Measurements from ENCODE around the gene HCN4.

The HCN4 gene

DNA sequence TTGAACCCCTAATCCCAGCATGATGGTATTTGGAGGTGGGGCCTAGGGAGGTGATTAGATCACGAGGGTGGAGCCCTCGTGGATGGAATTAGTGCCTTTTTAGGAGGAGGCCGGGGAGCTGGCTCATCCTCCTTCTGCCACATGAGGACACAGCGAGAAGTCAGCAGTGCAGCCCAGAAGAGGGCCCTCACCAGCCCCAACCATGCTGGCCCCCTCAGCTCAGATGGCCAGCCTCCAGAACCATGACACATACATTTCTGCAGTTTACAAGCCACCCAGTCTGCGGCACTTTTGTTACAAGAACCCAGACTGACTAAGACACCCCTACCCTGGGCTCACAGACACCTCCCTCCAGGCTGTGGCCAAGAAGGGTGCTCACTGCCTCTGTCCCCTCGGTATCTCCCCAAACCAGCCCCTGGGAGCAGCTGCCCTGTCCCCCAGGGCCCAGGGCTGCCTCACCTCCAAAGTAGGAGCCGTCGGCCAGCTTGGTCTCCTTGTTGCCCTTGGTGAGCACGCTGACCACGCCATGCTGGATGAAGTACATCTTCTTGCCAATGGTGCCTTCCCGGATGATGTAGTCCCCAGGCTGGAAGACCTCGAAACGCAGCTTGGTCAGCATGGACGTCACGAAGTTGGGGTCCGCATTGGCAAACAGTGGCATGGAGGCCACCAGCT is 44.1 kb downstream of the HCN4 start:
- no peak for DNase-seq
- Histone ChIP-seq H3K4me1 (no peaks in the 10 kb centered on the region), H3K9me3 (no peaks in the 10 kb centered on the region), H3K27me3 (no peaks in the 10 kb centered on the region), H3K36me3 (no peaks in the 10 kb centered on the region), H3K4me3 (ENCODE audit: low read depth, low read length) (no peak overlapping the region)
- no peak for TF ChIP-seq CTCF (IDR thresholded peaks at IDR 0.05; ENCODE audit: low read depth, low read length)

DNA sequence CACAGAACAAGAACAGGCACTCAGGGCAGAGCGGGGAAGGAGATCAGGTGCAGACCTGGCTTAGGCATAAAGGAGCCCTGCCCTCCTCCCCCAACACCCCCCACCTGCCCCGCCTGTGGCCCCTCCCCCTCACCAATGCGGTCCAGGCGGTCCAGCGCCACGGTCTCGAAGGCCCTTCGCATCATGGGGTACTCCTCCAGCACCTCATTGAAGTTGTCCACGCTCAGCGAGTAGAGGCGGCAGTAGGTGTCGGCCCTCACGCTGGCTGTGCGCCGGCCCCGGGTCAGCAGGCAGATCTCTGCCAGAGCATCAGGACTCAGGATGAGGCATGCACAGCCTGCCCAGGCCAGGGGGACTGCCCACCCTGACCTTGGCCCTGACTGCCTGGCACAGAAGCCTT is 44.8 kb downstream of the HCN4 start:
- no peaks in the 10 kb centered on the region for H3K9me3 ChIP-seq
- DNase-seq, result no peak
- no peak overlapping the region for H3K4me3 ChIP-seq (ENCODE audit: low read depth, low read length)
- TF ChIP-seq CTCF (IDR thresholded peaks at IDR 0.05; ENCODE audit: low read depth, low read length), result no peak
- peaks cover under 1% of the 10 kb centered on the region; the same call in 1 of the 2 replicates for H3K27me3 ChIP-seq
- no peaks in the 10 kb centered on the region for H3K4me1 ChIP-seq
- H3K36me3 ChIP-seq, result no peaks in the 10 kb centered on the region

- DNase-seq, result no peak
- Histone ChIP-seq H3K9me3 (no peaks in the 10 kb centered on the region), H3K4me3 (ENCODE audit: low read depth, low read length) (no peak overlapping the region), H3K27me3 (peaks cover 5% of the 10 kb centered on the region; the same call in 1 of the 2 replicates), H3K36me3 (no peaks in the 10 kb centered on the region), H3K4me1 (no peaks in the 10 kb centered on the region)
- no peak for TF ChIP-seq CTCF (IDR thresholded peaks at IDR 0.05; ENCODE audit: low read depth, low read length)
Observed at GRCh38 chr15:73323374-73323955, 45.3 kb downstream of the HCN4 start.

DNA sequence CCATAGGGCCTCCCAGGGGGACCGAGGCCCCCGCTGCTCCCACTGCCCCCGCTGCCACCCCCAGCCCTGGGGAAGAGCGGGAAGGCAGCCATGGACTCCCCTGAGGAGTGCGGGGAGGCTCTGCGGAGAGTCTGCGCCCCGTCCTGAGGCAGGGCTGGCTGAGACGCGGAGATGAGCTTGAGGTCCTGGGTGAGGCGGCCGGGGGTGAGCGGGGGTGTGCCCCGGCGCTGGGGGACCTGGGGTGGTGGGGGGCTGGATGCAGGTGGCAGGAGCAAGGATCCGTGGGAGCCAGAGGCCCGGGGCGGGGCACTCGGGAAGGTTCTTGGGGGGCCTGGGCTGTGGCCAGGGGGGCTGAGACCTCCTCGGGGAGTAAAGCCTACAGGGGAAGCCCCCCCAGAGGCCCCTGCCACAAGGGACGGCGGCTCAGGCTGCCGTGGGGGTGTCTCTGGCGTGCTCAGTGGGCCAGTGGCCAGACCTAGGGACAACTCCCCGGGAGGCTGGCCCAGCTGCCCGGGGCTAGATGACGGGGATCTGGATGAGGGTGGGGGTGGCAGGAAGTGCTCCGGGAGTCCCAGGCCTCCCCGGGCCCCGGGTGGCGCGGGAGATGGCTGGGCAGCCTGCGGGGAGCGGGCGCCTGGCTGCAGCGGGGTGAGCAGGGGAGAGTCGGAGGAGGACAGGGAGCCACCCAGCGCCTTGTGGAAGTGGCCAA is 45.9 kb downstream of the HCN4 start:
- TF ChIP-seq CTCF (IDR thresholded peaks at IDR 0.05; ENCODE audit: low read depth, low read length), result no peak
- H3K27me3 ChIP-seq, result peaks cover 8% of the 10 kb centered on the region; the same call in 1 of the 2 replicates
- H3K4me3 ChIP-seq (ENCODE audit: low read depth, low read length), result no peak overlapping the region

GRCh38 chr15:73321496-73322450 is 47.0 kb downstream of the HCN4 start:
- no peak for TF ChIP-seq CTCF (IDR thresholded peaks at IDR 0.05; ENCODE audit: low read depth, low read length)
- no peak for DNase-seq
- H3K27me3 ChIP-seq, result peaks cover 8% of the 10 kb centered on the region; the same call in 1 of the 2 replicates
- H3K36me3 ChIP-seq, result no peaks in the 10 kb centered on the region
- H3K4me3 ChIP-seq (ENCODE audit: low read depth, low read length), result no peak overlapping the region
- no peaks in the 10 kb centered on the region for H3K4me1 ChIP-seq
- no peaks in the 10 kb centered on the region for H3K9me3 ChIP-seq

More for the DNA sequence above, 45.9 kb downstream of the HCN4 start:
- no peak for DNase-seq
- H3K4me1 ChIP-seq, result no peaks in the 10 kb centered on the region
- no peaks in the 10 kb centered on the region for H3K36me3 ChIP-seq
- no peaks in the 10 kb centered on the region for H3K9me3 ChIP-seq
